GM23338 (cell line): ENCODE data around the gene COL6A1. TPM values are rescaled to one million over a fixed set of nuclear protein-coding genes. Genes with fewer than 3 reads are reported as not detected.

Experiments used
- ATAC-seq: fragments of 200-7000 bp; cut with Tn5 transposase; 3 replicates; pipeline ENCODE4 v1.9.1; 2020
- DNase-seq: peaks from one replicate; pipeline ENCODE4 v3.0.0-alpha.2; 2015; ENCODE audit warnings: low spot score
- H2AFZ ChIP-seq: fragments of 200-600 bp; sonication (generic); 2 replicates; pipeline ENCODE4 v1.8.0; 2016; ENCODE audit warnings: antibody characterized with exemption, mild to moderate bottlenecking, moderate library complexity
- H3F3A ChIP-seq: fragments of 200-600 bp; sonication (generic); replicated peaks from 2 replicates; pipeline ENCODE4 v1.8.0; 2017; ENCODE audit warnings: antibody characterized with exemption, mixed run types, low read depth
- H3K27ac ChIP-seq: fragments of 200-600 bp; sonication (generic); 2 replicates; pipeline ENCODE4 v1.6.1; 2016; ENCODE audit warnings: low read depth
- H3K27me3 ChIP-seq: fragments of 200-600 bp; sonication (generic); 2 replicates; pipeline ENCODE4 v1.8.0; 2016; ENCODE audit warnings: mild to moderate bottlenecking, mixed run types, moderate library complexity; ENCODE audit not compliant: insufficient read depth
- H3K36me3 ChIP-seq: fragments of 200-600 bp; sonication (generic); 2 replicates; pipeline ENCODE4 v1.8.0; 2016; ENCODE audit warnings: mild to moderate bottlenecking; ENCODE audit not compliant: insufficient read depth
- H3K4me1 ChIP-seq: fragments of 200-600 bp; sonication (generic); 2 replicates; pipeline ENCODE4 v1.8.0; 2016; ENCODE audit warnings: mild to moderate bottlenecking, moderate library complexity; ENCODE audit not compliant: insufficient read depth
- H3K4me2 ChIP-seq: fragments of 200-600 bp; sonication (generic); 2 replicates; pipeline ENCODE4 v1.7.1; 2017; ENCODE audit warnings: mixed run types
- H3K4me3 ChIP-seq: fragments of 200-600 bp; sonication (generic); 2 replicates; pipeline ENCODE4 v1.6.1; 2016; ENCODE audit warnings: mixed run types
- H3K79me2 ChIP-seq: fragments of 200-600 bp; sonication (generic); replicated peaks from 2 replicates; pipeline ENCODE4 v1.8.0; 2017; ENCODE audit warnings: mild to moderate bottlenecking; ENCODE audit not compliant: insufficient read depth
- H3K9me2 ChIP-seq: fragments of 200-600 bp; sonication (generic); 2 replicates; pipeline ENCODE4 v1.8.0; 2017; ENCODE audit not compliant: insufficient read depth
- H4K20me1 ChIP-seq: fragments of 200-600 bp; sonication (generic); replicated peaks from 2 replicates; pipeline ENCODE4 v1.8.0; 2017; ENCODE audit warnings: mild to moderate bottlenecking; ENCODE audit not compliant: insufficient read depth
- H3K27ac Mint-ChIP-seq: 2 replicates; pipeline ENCODE4 v1.8.0; 2020; ENCODE audit warnings: inconsistent platforms, mild to moderate bottlenecking, moderate library complexity, mixed read lengths
- H3K27me3 Mint-ChIP-seq: 3 replicates; pipeline ENCODE4 v1.8.0; 2022; ENCODE audit warnings: low read depth, mild to moderate bottlenecking, moderate library complexity, mixed read lengths, inconsistent platforms; ENCODE audit not compliant: insufficient read depth, poor library complexity
- H3K36me3 Mint-ChIP-seq: 3 replicates; pipeline ENCODE4 v1.8.0; 2021; ENCODE audit warnings: low read depth, mild to moderate bottlenecking, inconsistent platforms, moderate library complexity, mixed read lengths
- H3K4me1 Mint-ChIP-seq: 3 replicates; pipeline ENCODE4 v1.8.0; 2020; ENCODE audit warnings: mild to moderate bottlenecking, inconsistent platforms, mixed read lengths
- H3K4me3 Mint-ChIP-seq: 3 replicates; pipeline ENCODE4 v1.8.0; 2021; ENCODE audit warnings: moderate library complexity, mild to moderate bottlenecking, inconsistent platforms, mixed read lengths
- H3K9me3 Mint-ChIP-seq: 3 replicates; pipeline ENCODE4 v1.8.0; 2020; ENCODE audit warnings: moderate library complexity, mild to moderate bottlenecking, inconsistent platforms, mixed read lengths
- CREB1 ChIP-seq: fragments of 250-450 bp; sonication (Bioruptor Pico); IDR thresholded peaks from 2 replicates; pipeline ENCODE4 v1.5.0; 2020; ENCODE audit warnings: low read depth, mild to moderate bottlenecking, moderate library complexity
- EZH2phosphoT487 ChIP-seq: fragments of 200-600 bp; sonication (generic); IDR thresholded peaks from one replicate; pipeline ENCODE4 v1.8.1; 2018; ENCODE audit warnings: antibody characterized with exemption; ENCODE audit not compliant: unreplicated experiment
- JUNB ChIP-seq: IDR thresholded peaks from one replicate; pipeline ENCODE4 v1.6.1; 2016; ENCODE audit warnings: antibody characterized with exemption; ENCODE audit not compliant: unreplicated experiment
- NANOG ChIP-seq: IDR thresholded peaks from 2 replicates; pipeline ENCODE4 v1.6.1; 2016; ENCODE audit warnings: antibody characterized with exemption, borderline replicate concordance
- POLR2AphosphoS5 ChIP-seq: IDR thresholded peaks from 2 replicates; pipeline ENCODE4 v1.6.1; 2016; ENCODE audit warnings: antibody characterized with exemption, low read depth
- REST ChIP-seq: IDR thresholded peaks from one replicate; pipeline ENCODE4 v1.6.1; 2018; ENCODE audit warnings: antibody characterized with exemption; ENCODE audit not compliant: unreplicated experiment
- STAT1 ChIP-seq: IDR thresholded peaks from one replicate; pipeline ENCODE4 v1.6.1; 2016; ENCODE audit warnings: antibody characterized with exemption; ENCODE audit not compliant: unreplicated experiment
- ZNF114 ChIP-seq: fragments of 250-450 bp; sonication (Bioruptor Pico); IDR thresholded peaks from 2 replicates; pipeline ENCODE4 v1.5.0; 2020; ENCODE audit warnings: mild to moderate bottlenecking, moderate library complexity
- ZNF331 ChIP-seq: fragments of 250-450 bp; sonication (Bioruptor Pico); IDR thresholded peaks from 2 replicates; pipeline ENCODE4 v1.5.0; 2020; ENCODE audit warnings: low read depth, mild to moderate bottlenecking, moderate library complexity
- ZNF462 ChIP-seq: fragments of 250-450 bp; sonication (Bioruptor Pico); IDR thresholded peaks from 2 replicates; pipeline ENCODE4 v1.5.0; 2020; ENCODE audit warnings: mild to moderate bottlenecking, moderate library complexity
- polyA plus RNA-seq: library from polyadenylated mRNA; unstranded; fragments of >200 nt; fragmentation: Nextera tagmentation; extraction: Ambion mirVana; gene quantifications from 2 replicates; pipeline ENCODE4 v1.2.1, GENCODE V29; 2016
- total RNA-seq: library from RNA; depleted of rRNA; stranded (reverse); fragments of >200 nt; shearing (Covaris generic); gene quantifications from 2 replicates; pipeline ENCODE4 v1.2.3, GENCODE V29; 2014

Gene COL6A1
- total and polyA plus RNA-seq, 2 experiments from 2014 or later = 76.0 to 180 TPM

GRCh38 chr21:46001821-46002681 lies 20.5 kb downstream of the COL6A1 start:
- no peak for ATAC-seq
- no peaks in the 10 kb centered on the region for H3K9me2 ChIP-seq
- peaks cover 3% of the 10 kb centered on the region for H3K27me3 Mint-ChIP-seq
- H3K4me3 ChIP-seq = no peak overlapping the region
- DNase-seq = no peak
- H3K27me3 ChIP-seq = no peaks in the 10 kb centered on the region
- H3K36me3 ChIP-seq = 0 out of 2 replicates have a peak, but pooled peaks cover 6% of the 10 kb centered on the region
- peaks cover 11% of the 10 kb centered on the region for H3K36me3 Mint-ChIP-seq
- no peaks in the 10 kb centered on the region for H3K4me1 Mint-ChIP-seq
- H3K79me2 ChIP-seq = no peaks in the 10 kb centered on the region
- no peak overlapping the region for H2AFZ ChIP-seq
- no peak overlapping the region for H3K27ac ChIP-seq
- no peak overlapping the region for H3K27ac Mint-ChIP-seq
- TF ChIP-seq ZNF462 (CRISPR knock-in tag) (no peak), POLR2AphosphoS5 (no peak)
- H3K4me1 ChIP-seq = no peaks in the 10 kb centered on the region
- H4K20me1 ChIP-seq = no peaks in the 10 kb centered on the region; the same call in 1 of the 2 replicates
- no peak overlapping the region for H3K4me3 Mint-ChIP-seq
- no peak overlapping the region for H3K4me2 ChIP-seq
- H3F3A ChIP-seq = no peaks in the 10 kb centered on the region
- H3K9me3 Mint-ChIP-seq = peaks cover 3% of the 10 kb centered on the region

- no peak overlapping the region for H3K4me2 ChIP-seq
- no peak overlapping the region for H3K27ac Mint-ChIP-seq
- H3K4me1 Mint-ChIP-seq = no peaks in the 10 kb centered on the region
- no peaks in the 10 kb centered on the region for H3K79me2 ChIP-seq
- H3F3A ChIP-seq = no peaks in the 10 kb centered on the region
- H3K9me3 Mint-ChIP-seq = peaks cover 9% of the 10 kb centered on the region
- H2AFZ ChIP-seq = no peak overlapping the region
- H4K20me1 ChIP-seq = no peaks in the 10 kb centered on the region; the same call in 1 of the 2 replicates
- no peak overlapping the region for H3K4me3 ChIP-seq
- no peaks in the 10 kb centered on the region for H3K4me1 ChIP-seq
- DNase-seq (no peak), ATAC-seq (no peak)
- H3K9me2 ChIP-seq = no peaks in the 10 kb centered on the region
- peaks cover 11% of the 10 kb centered on the region for H3K36me3 Mint-ChIP-seq
- 0 out of 2 replicates have a peak, but pooled peaks cover 6% of the 10 kb centered on the region for H3K36me3 ChIP-seq
- H3K4me3 Mint-ChIP-seq = no peak overlapping the region
- no peaks in the 10 kb centered on the region for H3K27me3 ChIP-seq
- H3K27ac ChIP-seq = no peak overlapping the region
- H3K27me3 Mint-ChIP-seq = peaks cover 3% of the 10 kb centered on the region
- TF ChIP-seq CREB1 (CRISPR knock-in tag) (no peak), STAT1 (no peak), NANOG (no peak), ZNF114 (CRISPR knock-in tag) (no peak), ZNF331 (CRISPR knock-in tag) (no peak), JUNB (no peak), EZH2phosphoT487 (no peak), REST (no peak), POLR2AphosphoS5 (no peak)
Observed at GRCh38 chr21:46002841-46003574, 21.4 kb downstream of the COL6A1 start.
